ENCODE results near the gene LMF1.

LMF1 gene

GRCh38 chr16:813916-814412, 156.8 kb downstream of the LMF1 start:
- in situ Hi-C loops (cut with HindIII; ENCODE audit: low sequenced_read_pairs), result no loop called here
- H3K4me3 ChIP-seq (ENCODE audit: low read depth, low read length), result no peak overlapping the region
- DNase-seq (ENCODE audit: low read depth, low spot score), result no peak
- TF ChIP-seq CTCF (IDR thresholded peaks at IDR 0.05; ENCODE audit: low read depth, low read length), result no peak

- TF ChIP-seq CTCF (IDR thresholded peaks at IDR 0.05; ENCODE audit: low read depth, low read length), result peak; percentile 56
- in situ Hi-C loops (cut with HindIII; ENCODE audit: low sequenced_read_pairs), result no loop called here
- DNase-seq (ENCODE audit: low read depth, low spot score), result no peak
- no peak overlapping the region for H3K4me3 ChIP-seq (ENCODE audit: low read depth, low read length)
These were observed 157.4 kb downstream of the LMF1 start for GRCh38 chr16:813204-813915.

GRCh38 chr16:808085-808386, 162.7 kb downstream of the LMF1 start:
- in situ Hi-C loops (cut with HindIII; ENCODE audit: low sequenced_read_pairs), result no loop called here
- no peak for DNase-seq (ENCODE audit: low read depth, low spot score)
- H3K4me3 ChIP-seq (ENCODE audit: low read depth, low read length), result peak overlapping the region; percentile 60
- TF ChIP-seq CTCF (IDR thresholded peaks at IDR 0.05; ENCODE audit: low read depth, low read length), result no peak

- DNase-seq (ENCODE audit: low read depth, low spot score), result peak; percentile 90
- in situ Hi-C loops (cut with HindIII; ENCODE audit: low sequenced_read_pairs), result no loop called here
- H3K4me3 ChIP-seq (ENCODE audit: low read depth, low read length), result peak overlapping the region; percentile 71
- TF ChIP-seq CTCF (IDR thresholded peaks at IDR 0.05; ENCODE audit: low read depth, low read length), result no peak
These were observed 163.3 kb downstream of the LMF1 start for GRCh38 chr16:807347-808084.

- TF ChIP-seq CTCF (IDR thresholded peaks at IDR 0.05; ENCODE audit: low read depth, low read length), result no peak
- no peak overlapping the region for H3K4me3 ChIP-seq (ENCODE audit: low read depth, low read length)
- DNase-seq (ENCODE audit: low read depth, low spot score), result no peak
- in situ Hi-C loops (cut with HindIII; ENCODE audit: low sequenced_read_pairs), result no loop called here
These were observed 165.3 kb downstream of the LMF1 start for GRCh38 chr16:805474-805873.

- no peak overlapping the region for H3K4me3 ChIP-seq (ENCODE audit: low read depth, low read length)
- in situ Hi-C loops (cut with HindIII; ENCODE audit: low sequenced_read_pairs), result no loop called here
- no peak for DNase-seq (ENCODE audit: low read depth, low spot score)
- TF ChIP-seq CTCF (IDR thresholded peaks at IDR 0.05; ENCODE audit: low read depth, low read length), result no peak
These were observed 166.4 kb downstream of the LMF1 start for GRCh38 chr16:804193-805048.

Measured in astrocyte of the spinal cord (primary cell).